ENCODE measurements around the gene ANKS1A.
"Not testable (repeated sequence)": the region's sequence is repeated elsewhere in the genome, so short reads cannot be mapped to it uniquely, and the experiment has no call there.

The ANKS1A gene

GRCh38 chr6:35096129-35096862 lies 207.2 kb downstream of the ANKS1A start:
- no peak for DNase-seq (ENCODE audit: low read depth in 2 of 2)

- no peak for DNase-seq (ENCODE audit: low read depth in 2 of 2)
Observed at GRCh38 chr6:35099116-35099515, 210.1 kb downstream of the ANKS1A start.

GRCh38 chr6:35105078-35105477 lies 216.0 kb downstream of the ANKS1A start:
- no peak for DNase-seq (ENCODE audit: low read depth in 2 of 2)

- not testable (repeated sequence) for DNase-seq (ENCODE audit: low read depth in 2 of 2)
Observed at GRCh38 chr6:35106061-35106460, 217.0 kb downstream of the ANKS1A start.

- not testable (repeated sequence) for DNase-seq (ENCODE audit: low read depth in 2 of 2)
Observed at GRCh38 chr6:35107208-35107607, 218.2 kb downstream of the ANKS1A start.

- DNase-seq (ENCODE audit: low read depth in 2 of 2), result not testable (repeated sequence)
Observed at GRCh38 chr6:35107761-35108160, 218.7 kb downstream of the ANKS1A start.

- DNase-seq (ENCODE audit: low read depth in 2 of 2), result no peak
Observed at GRCh38 chr6:35108309-35108885, 219.3 kb downstream of the ANKS1A start.

- no peak for DNase-seq (ENCODE audit: low read depth in 2 of 2)
Observed at GRCh38 chr6:35120746-35121145, 231.7 kb downstream of the ANKS1A start.

GRCh38 chr6:35124356-35124755 lies 235.3 kb downstream of the ANKS1A start:
- DNase-seq (ENCODE audit: low read depth in 2 of 2), result no peak

- DNase-seq (ENCODE audit: low read depth in 2 of 2), result no peak
Observed at GRCh38 chr6:35128042-35128441, 239.0 kb downstream of the ANKS1A start.

GRCh38 chr6:35128496-35128895 lies 239.4 kb downstream of the ANKS1A start:
- DNase-seq (ENCODE audit: low read depth in 2 of 2), result no peak

- no peak for DNase-seq (ENCODE audit: low read depth in 2 of 2)
Observed at GRCh38 chr6:35136185-35136584, 247.1 kb downstream of the ANKS1A start.

GRCh38 chr6:35138191-35138590 lies 249.1 kb downstream of the ANKS1A start:
- not testable (repeated sequence) for DNase-seq (ENCODE audit: low read depth in 2 of 2)

- DNase-seq (ENCODE audit: low read depth in 2 of 2), result no peak
Observed at GRCh38 chr6:35139470-35139869, 250.4 kb downstream of the ANKS1A start.

- DNase-seq (ENCODE audit: low read depth in 2 of 2), result peak in 1 of 2 donors; percentile 17
Observed at GRCh38 chr6:35139924-35140638, 251.0 kb downstream of the ANKS1A start.

GRCh38 chr6:35140639-35141006 lies 251.6 kb downstream of the ANKS1A start:
- no peak for DNase-seq (ENCODE audit: low read depth in 2 of 2)

All from stimulated activated CD8-positive, alpha-beta memory T cell treated with anti-CD3 and anti-CD28 coated beads, Interleukin-2, amount 100 ng/mL, for 48 hours (primary cell).